ENCODE measurements around the gene FANCE. TPM values are rescaled to one million over a fixed set of nuclear protein-coding genes. Genes with fewer than 3 reads are reported as not detected.

Gene FANCE
- total RNA-seq, 1 donor from 2014 or later: 9.2 TPM

DNA sequence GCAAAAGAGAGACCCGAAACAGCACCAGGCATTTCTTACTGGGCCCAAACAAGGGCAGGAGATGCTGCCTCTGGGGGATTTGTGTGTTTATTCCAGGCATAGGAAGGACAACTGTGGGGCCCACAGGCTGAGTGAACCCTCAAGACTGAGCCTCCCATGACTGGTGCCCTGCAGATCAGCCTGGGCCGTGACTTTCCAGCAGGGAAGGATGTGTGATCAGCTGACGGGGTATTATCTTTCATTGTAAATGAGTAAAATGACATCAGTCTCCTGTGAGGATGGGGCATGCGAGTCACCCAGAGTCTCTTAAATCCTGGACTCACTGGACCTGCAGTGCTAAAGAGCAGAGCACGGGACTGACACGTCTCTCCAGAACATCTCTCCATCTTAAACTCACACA, 48.6 kb downstream of the FANCE start:
- Mint-ChIP-seq H3K27ac (no peak overlapping the region), H3K9me3 (no peaks in the 10 kb centered on the region), H3K36me3 (ENCODE audit: low read depth) (no peaks in the 10 kb centered on the region), H3K4me1 (peaks cover 10% of the 10 kb centered on the region), H3K4me3 (no peak overlapping the region), H3K27me3 (peaks cover 29% of the 10 kb centered on the region)
- ATAC-seq (ENCODE audit: low read depth) (no peak), DNase-seq (no peak)
- POLR2A ChIA-PET: no interaction called here
- CTCF ChIA-PET: no interaction called here
- TF ChIP-seq, protein P1, sequence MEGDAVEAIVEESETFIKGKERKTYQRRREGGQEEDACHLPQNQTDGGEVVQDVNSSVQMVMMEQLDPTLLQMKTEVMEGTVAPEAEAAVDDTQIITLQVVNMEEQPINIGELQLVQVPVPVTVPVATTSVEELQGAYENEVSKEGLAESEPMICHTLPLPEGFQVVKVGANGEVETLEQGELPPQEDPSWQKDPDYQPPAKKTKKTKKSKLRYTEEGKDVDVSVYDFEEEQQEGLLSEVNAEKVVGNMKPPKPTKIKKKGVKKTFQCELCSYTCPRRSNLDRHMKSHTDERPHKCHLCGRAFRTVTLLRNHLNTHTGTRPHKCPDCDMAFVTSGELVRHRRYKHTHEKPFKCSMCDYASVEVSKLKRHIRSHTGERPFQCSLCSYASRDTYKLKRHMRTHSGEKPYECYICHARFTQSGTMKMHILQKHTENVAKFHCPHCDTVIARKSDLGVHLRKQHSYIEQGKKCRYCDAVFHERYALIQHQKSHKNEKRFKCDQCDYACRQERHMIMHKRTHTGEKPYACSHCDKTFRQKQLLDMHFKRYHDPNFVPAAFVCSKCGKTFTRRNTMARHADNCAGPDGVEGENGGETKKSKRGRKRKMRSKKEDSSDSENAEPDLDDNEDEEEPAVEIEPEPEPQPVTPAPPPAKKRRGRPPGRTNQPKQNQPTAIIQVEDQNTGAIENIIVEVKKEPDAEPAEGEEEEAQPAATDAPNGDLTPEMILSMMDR (IDR thresholded peaks at IDR 0.05): no peak
- intact Hi-C loops (cut with micrococcal nuclease): no loop called here

DNA sequence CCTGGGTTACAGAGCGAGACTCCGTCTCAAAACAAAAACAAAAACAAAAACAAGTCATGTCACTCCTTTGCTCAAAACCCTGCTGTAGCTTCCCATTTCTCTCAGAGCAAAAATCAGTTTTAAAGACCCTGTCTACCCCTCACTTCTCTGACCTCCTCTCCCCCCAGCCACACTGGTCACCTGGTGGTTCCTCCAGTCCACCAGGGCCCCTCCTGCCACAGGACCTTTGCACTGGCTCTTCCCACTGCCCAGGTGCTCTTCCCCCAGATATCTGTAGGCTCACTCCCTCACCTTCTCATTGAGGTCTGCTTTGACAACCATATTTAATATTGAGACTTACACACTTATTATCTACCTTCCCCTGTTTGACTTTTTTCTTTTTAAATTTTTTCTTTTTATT, 49.6 kb downstream of the FANCE start:
- no peaks in the 10 kb centered on the region for H3K36me3 Mint-ChIP-seq (ENCODE audit: low read depth)
- ATAC-seq (ENCODE audit: low read depth) (no peak), DNase-seq (no peak)
- no peak overlapping the region for H3K4me3 Mint-ChIP-seq
- no peaks in the 10 kb centered on the region for H3K9me3 Mint-ChIP-seq
- H3K27me3 Mint-ChIP-seq: peaks cover 33% of the 10 kb centered on the region
- CTCF ChIA-PET: no interaction called here
- intact Hi-C loops (cut with micrococcal nuclease): no loop called here
- no peak overlapping the region for H3K27ac Mint-ChIP-seq
- TF ChIP-seq, protein P1 (IDR thresholded peaks at IDR 0.05): no peak
- peaks cover 10% of the 10 kb centered on the region for H3K4me1 Mint-ChIP-seq
- POLR2A ChIA-PET: interaction anchor here (0.7 kb wide), 1 partner anchor 255 kb away, joined by 7 read pairs; no protein-coding TSS in a partner anchor

GRCh38 chr6:35503534-35503933, 51.4 kb downstream of the FANCE start:
- H3K27me3 Mint-ChIP-seq: peaks cover 27% of the 10 kb centered on the region
- TF ChIP-seq, protein P1 (IDR thresholded peaks at IDR 0.05): no peak
- no peaks in the 10 kb centered on the region for H3K9me3 Mint-ChIP-seq
- no peaks in the 10 kb centered on the region for H3K36me3 Mint-ChIP-seq (ENCODE audit: low read depth)
- ChIA-PET CTCF (interaction anchor here (1.2 to 1.5 kb wide), 2 partner anchors 234 to 297 kb away, joined by 3 read pairs; partner anchors contain the start of gene ARMC12), POLR2A (no interaction called here)
- DNase-seq (no peak), ATAC-seq (ENCODE audit: low read depth) (no peak)
- H3K4me3 Mint-ChIP-seq: no peak overlapping the region
- intact Hi-C loops (cut with micrococcal nuclease): no loop called here
- no peak overlapping the region for H3K27ac Mint-ChIP-seq
- H3K4me1 Mint-ChIP-seq: peaks cover 3% of the 10 kb centered on the region

DNA sequence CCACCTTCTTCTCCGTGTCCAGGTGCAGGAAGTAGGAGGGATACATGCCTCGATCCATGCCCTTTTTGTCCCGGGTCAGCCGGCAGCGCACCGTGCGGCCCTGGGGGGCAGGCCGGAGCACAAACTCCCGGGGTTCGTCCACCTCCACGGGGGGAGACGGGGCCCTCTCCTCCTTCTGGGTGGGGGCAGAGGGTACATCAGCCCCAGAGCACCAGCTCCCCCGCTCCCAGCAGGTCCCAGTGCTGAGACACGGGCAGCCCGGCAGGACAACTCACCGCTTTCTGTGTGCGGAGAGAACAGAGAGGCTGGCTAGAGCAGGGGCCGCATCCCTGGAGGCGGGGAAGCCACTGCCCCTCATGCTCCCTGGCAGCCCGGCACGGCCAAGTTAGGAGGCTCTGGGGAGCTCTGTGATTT, 53.9 kb downstream of the FANCE start:
- Mint-ChIP-seq H3K4me3 (no peak overlapping the region), H3K9me3 (no peaks in the 10 kb centered on the region), H3K36me3 (ENCODE audit: low read depth) (no peaks in the 10 kb centered on the region), H3K27ac (no peak overlapping the region), H3K27me3 (peaks cover 27% of the 10 kb centered on the region), H3K4me1 (peaks cover 3% of the 10 kb centered on the region)
- CTCF ChIA-PET: no interaction called here
- POLR2A ChIA-PET: no interaction called here
- DNase-seq: no peak
- TF ChIP-seq, protein P1 (IDR thresholded peaks at IDR 0.05): no peak
- intact Hi-C loops (cut with micrococcal nuclease): no loop called here
- ATAC-seq (ENCODE audit: low read depth): no peak

DNA sequence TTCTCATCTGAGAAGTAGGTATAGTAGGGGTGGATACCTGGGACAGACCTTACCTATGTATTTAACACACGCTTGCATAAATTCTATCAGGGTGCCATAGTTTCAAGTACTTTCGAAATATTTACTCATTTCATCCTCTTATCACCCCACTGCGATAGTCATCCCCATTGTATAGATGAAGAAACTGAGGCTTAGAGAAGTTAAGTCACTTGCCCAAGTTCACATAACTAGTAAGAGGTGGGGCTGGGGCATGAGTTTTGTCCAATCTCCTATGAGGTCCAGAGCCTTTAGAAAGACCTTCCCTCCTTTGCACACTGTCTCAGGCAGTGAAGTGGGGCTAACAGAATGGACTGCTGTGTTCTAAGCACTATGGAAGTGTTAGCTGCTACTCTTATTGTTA, 54.4 kb downstream of the FANCE start:
- CTCF ChIA-PET: no interaction called here

More for the DNA sequence above, 54.4 kb downstream of the FANCE start:
- no peak overlapping the region for H3K27ac Mint-ChIP-seq
- no peak overlapping the region for H3K4me3 Mint-ChIP-seq
- POLR2A ChIA-PET: no interaction called here
- ATAC-seq (ENCODE audit: low read depth) (no peak), DNase-seq (no peak)
- no peaks in the 10 kb centered on the region for H3K9me3 Mint-ChIP-seq
- H3K36me3 Mint-ChIP-seq (ENCODE audit: low read depth): no peaks in the 10 kb centered on the region
- H3K27me3 Mint-ChIP-seq: peaks cover 28% of the 10 kb centered on the region
- TF ChIP-seq, protein P1 (IDR thresholded peaks at IDR 0.05): no peak
- intact Hi-C loops (cut with micrococcal nuclease): no loop called here
- peaks cover 3% of the 10 kb centered on the region for H3K4me1 Mint-ChIP-seq
